Activated B cell treated with CpG ODN at 0.5 μM for 24 hours (primary cell): ENCODE results near the gene PRTG. TPM values are rescaled to one million over a fixed set of nuclear protein-coding genes. Genes with fewer than 3 reads are reported as not detected.

Experiments
- ATAC-seq: fragments of 200-7000 bp; cut with Tn5 transposase; one replicate; pipeline ENCODE4 v1.10.0; 2021; ENCODE audit warnings: low read depth, mild to moderate bottlenecking, moderate library complexity
- CTCF ChIA-PET: fragments of 350-600 bp; sonication (Branson Sonifier 250); formaldehyde crosslinking; loops from one replicate; lab custom pipeline; 2021; ENCODE audit warnings: antibody characterized with exemption; lab: Charles Lee
- POLR2A ChIA-PET: fragments of 350-600 bp; sonication (Branson Sonifier 250); formaldehyde crosslinking; loops from one replicate; lab custom pipeline; 2021; ENCODE audit warnings: antibody characterized with exemption; lab: Charles Lee
- DNase-seq: peaks from one replicate; pipeline ENCODE4 v3.0.0; 2022
- H3K27ac Mint-ChIP-seq: one replicate; pipeline ENCODE4 v1.8.0; 2020; ENCODE audit warnings: mixed read lengths
- H3K27me3 Mint-ChIP-seq: one replicate; pipeline ENCODE4 v1.8.0; 2021; ENCODE audit warnings: mixed read lengths
- H3K36me3 Mint-ChIP-seq: one replicate; pipeline ENCODE4 v1.8.0; 2021; ENCODE audit warnings: low read depth, mixed read lengths
- H3K4me1 Mint-ChIP-seq: one replicate; pipeline ENCODE4 v1.8.0; 2021; ENCODE audit warnings: mixed read lengths
- H3K4me3 Mint-ChIP-seq: one replicate; pipeline ENCODE4 v1.8.0; 2020; ENCODE audit warnings: mild to moderate bottlenecking, mixed read lengths
- H3K9me3 Mint-ChIP-seq: one replicate; pipeline ENCODE4 v1.8.0; 2020; ENCODE audit warnings: mixed read lengths
- CTCF ChIP-seq: fragments of 200-600 bp; IDR thresholded peaks from one replicate; pipeline ENCODE4 v1.8.0; 2022; ENCODE audit warnings: antibody characterized with exemption, mild to moderate bottlenecking
- intact Hi-C: fragments of 100-400 bp; cut with micrococcal nuclease; formaldehyde crosslinking; loops from one replicate; pipeline ENCODE4 v1.15.1; 2024
- total RNA-seq: library from RNA; stranded (reverse); gene quantifications from 2 replicates; pipeline ENCODE4 v1.2.3, GENCODE V29; 2022

Gene PRTG
- total RNA-seq, 1 donor from 2014 or later: not detected

GRCh38 chr15:55685286-55685685 is 57.7 kb downstream of the PRTG start:
- CTCF ChIA-PET: no interaction called here

GRCh38 chr15:55683376-55683775 is 59.6 kb downstream of the PRTG start:
- DNase-seq (no peak), ATAC-seq (no peak)
- intact Hi-C loops: no loop called here
- POLR2A ChIA-PET: no interaction called here
- no peak for TF ChIP-seq CTCF
- Mint-ChIP-seq H3K27me3 (no peaks in the 10 kb centered on the region), H3K4me3 (no peak overlapping the region), H3K27ac (no peak overlapping the region), H3K9me3 (no peaks in the 10 kb centered on the region), H3K36me3 (no peaks in the 10 kb centered on the region), H3K4me1 (peaks cover 12% of the 10 kb centered on the region)
- CTCF ChIA-PET: no interaction called here

More at GRCh38 chr15:55685286-55685685, 57.7 kb downstream of the PRTG start:
- no peaks in the 10 kb centered on the region for H3K36me3 Mint-ChIP-seq
- ATAC-seq: peak; percentile 62
- no peak for DNase-seq
- POLR2A ChIA-PET: no interaction called here
- intact Hi-C loops: no loop called here
- TF ChIP-seq CTCF: no peak
- no peaks in the 10 kb centered on the region for H3K27me3 Mint-ChIP-seq
- H3K4me1 Mint-ChIP-seq: peaks cover 12% of the 10 kb centered on the region
- H3K27ac Mint-ChIP-seq: no peak overlapping the region
- no peaks in the 10 kb centered on the region for H3K9me3 Mint-ChIP-seq
- no peak overlapping the region for H3K4me3 Mint-ChIP-seq

GRCh38 chr15:55681631-55682030 is 61.3 kb downstream of the PRTG start:
- no peak overlapping the region for H3K4me3 Mint-ChIP-seq
- H3K4me1 Mint-ChIP-seq: peaks cover 12% of the 10 kb centered on the region
- no peaks in the 10 kb centered on the region for H3K27me3 Mint-ChIP-seq
- ChIA-PET POLR2A (no interaction called here), CTCF (no interaction called here)
- ATAC-seq: no peak
- no peak for DNase-seq
- intact Hi-C loops: no loop called here
- TF ChIP-seq CTCF: no peak
- H3K9me3 Mint-ChIP-seq: no peaks in the 10 kb centered on the region
- H3K36me3 Mint-ChIP-seq: no peaks in the 10 kb centered on the region
- H3K27ac Mint-ChIP-seq: no peak overlapping the region

GRCh38 chr15:55676507-55676906 is 66.4 kb downstream of the PRTG start:
- ChIA-PET CTCF (no interaction called here), POLR2A (no interaction called here)
- ATAC-seq: no peak
- Mint-ChIP-seq H3K27ac (no peak overlapping the region), H3K4me1 (no peaks in the 10 kb centered on the region), H3K9me3 (no peaks in the 10 kb centered on the region), H3K36me3 (no peaks in the 10 kb centered on the region), H3K27me3 (peaks cover 6% of the 10 kb centered on the region), H3K4me3 (no peak overlapping the region)
- no peak for DNase-seq
- intact Hi-C loops: no loop called here
- no peak for TF ChIP-seq CTCF

- no peak for DNase-seq
- intact Hi-C loops: no loop called here
- POLR2A ChIA-PET: no interaction called here
- ATAC-seq: no peak
- TF ChIP-seq CTCF: no peak
- no peaks in the 10 kb centered on the region for H3K4me1 Mint-ChIP-seq
- H3K4me3 Mint-ChIP-seq: no peak overlapping the region
- peaks cover 6% of the 10 kb centered on the region for H3K27me3 Mint-ChIP-seq
- no peak overlapping the region for H3K27ac Mint-ChIP-seq
- CTCF ChIA-PET: no interaction called here
- no peaks in the 10 kb centered on the region for H3K36me3 Mint-ChIP-seq
- H3K9me3 Mint-ChIP-seq: no peaks in the 10 kb centered on the region
Measured at GRCh38 chr15:55673287-55673686, 69.7 kb downstream of the PRTG start.
